Panc1 (cell line): Measurements from ENCODE around the gene JPH3. TPM values are rescaled to one million over a fixed set of nuclear protein-coding genes. Genes with fewer than 3 reads are reported as not detected.

Source experiments
- ATAC-seq: fragments of 200-7000 bp; cut with Tn5 transposase; 2 replicates; pipeline ENCODE4 v1.9.1; 2020; ENCODE audit warnings: mild to moderate bottlenecking, moderate library complexity
- BruUV-seq: library from RNA; stranded (reverse); fragments of 400-500 nt; replicated peaks from 2 replicates; lab custom pipeline; 2021; lab: Mats Ljungman, UMichigan
- CTCF ChIA-PET: fragments of 300-600 bp; sonication (Branson Sonifier 250); formaldehyde crosslinking; loops from one replicate; lab custom pipeline; 2022; ENCODE audit warnings: antibody characterized with exemption; lab: Charles Lee
- POLR2A ChIA-PET: fragments of 300-600 bp; sonication (Branson Sonifier 250); formaldehyde crosslinking; loops from one replicate; lab custom pipeline; 2022; ENCODE audit warnings: antibody characterized with exemption; lab: Charles Lee
- DNase-seq: peaks from one replicate; pipeline ENCODE4 v3.0.0-alpha.2; 2010; ENCODE audit warnings: low read depth, low spot score
- H3K27ac ChIP-seq: 2 replicates; pipeline ENCODE4 v1.5.1; 2011; ENCODE audit warnings: mild to moderate bottlenecking, low read length, inconsistent platforms
- H3K27me3 ChIP-seq: fragments of 200-500 bp; sonication (Bioruptor generic); 2 replicates; pipeline ENCODE4 v1.6.0; 2014; ENCODE audit warnings: low read length, inconsistent platforms; ENCODE audit not compliant: control insufficient read depth, insufficient read depth
- H3K36me3 ChIP-seq: fragments of 200-500 bp; sonication (Bioruptor generic); 2 replicates; pipeline ENCODE4 v1.5.1; 2014; ENCODE audit warnings: inconsistent platforms, mild to moderate bottlenecking, low read length, moderate library complexity; ENCODE audit not compliant: control insufficient read depth, insufficient read depth
- H3K4me1 ChIP-seq: 2 replicates; pipeline ENCODE4 v1.5.1; 2011; ENCODE audit warnings: inconsistent platforms, mild to moderate bottlenecking, low read length, moderate library complexity; ENCODE audit not compliant: control insufficient read depth, insufficient read depth
- H3K4me3 ChIP-seq, 2 experiments: 2 replicates each; pipeline ENCODE4 v1.5.1; 2011 to 2012; ENCODE audit warnings: low read depth in 2 of 2, low read length in 2 of 2, mild to moderate bottlenecking in 2 of 2, inconsistent platforms in 1 of 2, moderate library complexity in 1 of 2
- H3K9me3 ChIP-seq: fragments of 200-500 bp; sonication (Bioruptor generic); 2 replicates; pipeline ENCODE4 v1.5.1; 2014; ENCODE audit warnings: low read depth, mild to moderate bottlenecking, inconsistent platforms, low read length, moderate library complexity; ENCODE audit not compliant: control insufficient read depth, insufficient read depth
- POLR2AphosphoS5 ChIP-seq: IDR thresholded peaks from 2 replicates; pipeline ENCODE4 v1.6.1; 2012; ENCODE audit warnings: mild to moderate bottlenecking, low read depth, low read length, moderate library complexity
- SIN3A ChIP-seq: IDR thresholded peaks from 2 replicates; pipeline ENCODE4 v1.6.1; 2012; ENCODE audit warnings: low read depth, mild to moderate bottlenecking, low read length, moderate library complexity, borderline replicate concordance; ENCODE audit not compliant: insufficient read depth
- TCF7L2 ChIP-seq: IDR thresholded peaks from 2 replicates; pipeline ENCODE4 v1.6.1; 2011; ENCODE audit warnings: mild to moderate bottlenecking, low read depth, low read length, inconsistent platforms
- in situ Hi-C: cut with HindIII; loops from 2 replicates; pipeline ENCODE4 v1.10.0; 2016; ENCODE audit warnings: low sequenced_read_pairs, low pct_unique_long_range_greater_than_20kb
- intact Hi-C: fragments of 100-400 bp; cut with micrococcal nuclease; formaldehyde crosslinking; loops from one replicate; pipeline ENCODE4 v1.10.0; 2022; ENCODE audit not compliant: unreplicated experiment
- total RNA-seq: library from RNA; stranded (reverse); gene quantifications from one replicate; pipeline ENCODE4 v1.2.1, GENCODE V29; 2021; ENCODE audit not compliant: unreplicated experiment
- TF ChIP-seq, protein P1 (sequence below), 2 experiments: IDR thresholded peaks; 2 replicates each; pipeline ENCODE4 v1.6.1; 2011 to 2012; ENCODE audit warnings: low read depth in 2 of 2, control low read depth in 1 of 2, low read length in 1 of 2, mild to moderate bottlenecking in 1 of 2, moderate library complexity in 1 of 2; ENCODE audit not compliant: insufficient read depth in 1 of 2
- TF ChIP-seq, protein P2 (sequence below): fragments of 450-650 bp; IDR thresholded peaks from 2 replicates; pipeline ENCODE4 v1.5.1; 2017; ENCODE audit warnings: mild to moderate bottlenecking

Gene JPH3
- total RNA-seq, 1 experiment from 2014 or later, result 1.2 TPM

DNA sequence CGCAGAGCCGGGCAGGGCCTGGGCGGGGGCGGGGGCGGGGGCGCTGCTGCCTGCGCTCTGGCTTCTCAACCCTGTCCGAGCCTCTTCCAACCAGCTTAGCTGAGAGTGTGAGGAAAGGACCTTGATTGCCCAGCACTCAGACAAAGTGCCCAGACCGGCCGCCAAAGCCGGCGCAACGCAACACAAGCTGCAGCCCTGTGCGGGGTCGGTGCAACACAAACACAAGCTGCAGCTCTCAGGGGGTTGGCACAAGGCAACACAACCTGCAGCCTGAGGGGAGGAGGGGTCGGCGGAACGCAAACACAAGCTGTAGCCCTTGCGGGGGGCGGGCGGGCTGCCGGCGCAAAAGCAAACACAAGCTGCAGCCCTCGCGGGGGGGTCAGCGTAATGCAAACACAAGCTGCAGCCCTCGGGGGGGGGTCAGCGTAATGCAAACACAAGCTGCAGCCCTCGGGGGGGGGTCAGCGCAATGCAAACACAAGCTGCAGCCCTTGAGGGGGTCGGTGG lies 103.5 kb downstream of the JPH3 start:
- Histone ChIP-seq H3K27ac (no peak overlapping the region), H3K36me3 (no peaks in the 10 kb centered on the region), H3K4me3 (no peak overlapping the region), H3K27me3 (no peaks in the 10 kb centered on the region), H3K9me3 (no peaks in the 10 kb centered on the region), H3K4me1 (no peaks in the 10 kb centered on the region)
- in situ Hi-C loops, result no loop called here
- TF ChIP-seq, protein P1, sequence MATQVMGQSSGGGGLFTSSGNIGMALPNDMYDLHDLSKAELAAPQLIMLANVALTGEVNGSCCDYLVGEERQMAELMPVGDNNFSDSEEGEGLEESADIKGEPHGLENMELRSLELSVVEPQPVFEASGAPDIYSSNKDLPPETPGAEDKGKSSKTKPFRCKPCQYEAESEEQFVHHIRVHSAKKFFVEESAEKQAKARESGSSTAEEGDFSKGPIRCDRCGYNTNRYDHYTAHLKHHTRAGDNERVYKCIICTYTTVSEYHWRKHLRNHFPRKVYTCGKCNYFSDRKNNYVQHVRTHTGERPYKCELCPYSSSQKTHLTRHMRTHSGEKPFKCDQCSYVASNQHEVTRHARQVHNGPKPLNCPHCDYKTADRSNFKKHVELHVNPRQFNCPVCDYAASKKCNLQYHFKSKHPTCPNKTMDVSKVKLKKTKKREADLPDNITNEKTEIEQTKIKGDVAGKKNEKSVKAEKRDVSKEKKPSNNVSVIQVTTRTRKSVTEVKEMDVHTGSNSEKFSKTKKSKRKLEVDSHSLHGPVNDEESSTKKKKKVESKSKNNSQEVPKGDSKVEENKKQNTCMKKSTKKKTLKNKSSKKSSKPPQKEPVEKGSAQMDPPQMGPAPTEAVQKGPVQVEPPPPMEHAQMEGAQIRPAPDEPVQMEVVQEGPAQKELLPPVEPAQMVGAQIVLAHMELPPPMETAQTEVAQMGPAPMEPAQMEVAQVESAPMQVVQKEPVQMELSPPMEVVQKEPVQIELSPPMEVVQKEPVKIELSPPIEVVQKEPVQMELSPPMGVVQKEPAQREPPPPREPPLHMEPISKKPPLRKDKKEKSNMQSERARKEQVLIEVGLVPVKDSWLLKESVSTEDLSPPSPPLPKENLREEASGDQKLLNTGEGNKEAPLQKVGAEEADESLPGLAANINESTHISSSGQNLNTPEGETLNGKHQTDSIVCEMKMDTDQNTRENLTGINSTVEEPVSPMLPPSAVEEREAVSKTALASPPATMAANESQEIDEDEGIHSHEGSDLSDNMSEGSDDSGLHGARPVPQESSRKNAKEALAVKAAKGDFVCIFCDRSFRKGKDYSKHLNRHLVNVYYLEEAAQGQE (IDR thresholded peaks at IDR 0.05; ENCODE audit: insufficient read depth in 1 of 2, low read depth in 2 of 2, low read length in 1 of 2), result no peak
- TF ChIP-seq, protein P2, sequence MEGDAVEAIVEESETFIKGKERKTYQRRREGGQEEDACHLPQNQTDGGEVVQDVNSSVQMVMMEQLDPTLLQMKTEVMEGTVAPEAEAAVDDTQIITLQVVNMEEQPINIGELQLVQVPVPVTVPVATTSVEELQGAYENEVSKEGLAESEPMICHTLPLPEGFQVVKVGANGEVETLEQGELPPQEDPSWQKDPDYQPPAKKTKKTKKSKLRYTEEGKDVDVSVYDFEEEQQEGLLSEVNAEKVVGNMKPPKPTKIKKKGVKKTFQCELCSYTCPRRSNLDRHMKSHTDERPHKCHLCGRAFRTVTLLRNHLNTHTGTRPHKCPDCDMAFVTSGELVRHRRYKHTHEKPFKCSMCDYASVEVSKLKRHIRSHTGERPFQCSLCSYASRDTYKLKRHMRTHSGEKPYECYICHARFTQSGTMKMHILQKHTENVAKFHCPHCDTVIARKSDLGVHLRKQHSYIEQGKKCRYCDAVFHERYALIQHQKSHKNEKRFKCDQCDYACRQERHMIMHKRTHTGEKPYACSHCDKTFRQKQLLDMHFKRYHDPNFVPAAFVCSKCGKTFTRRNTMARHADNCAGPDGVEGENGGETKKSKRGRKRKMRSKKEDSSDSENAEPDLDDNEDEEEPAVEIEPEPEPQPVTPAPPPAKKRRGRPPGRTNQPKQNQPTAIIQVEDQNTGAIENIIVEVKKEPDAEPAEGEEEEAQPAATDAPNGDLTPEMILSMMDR, result no peak
- no peak for TF ChIP-seq POLR2AphosphoS5
- no peak for TF ChIP-seq SIN3A
- TF ChIP-seq TCF7L2, result no peak
- ATAC-seq (no peak), DNase-seq (no peak)
- no TSS peak for BruUV-seq
- intact Hi-C loops, result no loop called here
- ChIA-PET POLR2A (interaction anchor here (0.6 kb wide), 1 partner anchor 193 kb away, joined by 7 read pairs; no protein-coding TSS in a partner anchor), CTCF (no interaction called here)

DNA sequence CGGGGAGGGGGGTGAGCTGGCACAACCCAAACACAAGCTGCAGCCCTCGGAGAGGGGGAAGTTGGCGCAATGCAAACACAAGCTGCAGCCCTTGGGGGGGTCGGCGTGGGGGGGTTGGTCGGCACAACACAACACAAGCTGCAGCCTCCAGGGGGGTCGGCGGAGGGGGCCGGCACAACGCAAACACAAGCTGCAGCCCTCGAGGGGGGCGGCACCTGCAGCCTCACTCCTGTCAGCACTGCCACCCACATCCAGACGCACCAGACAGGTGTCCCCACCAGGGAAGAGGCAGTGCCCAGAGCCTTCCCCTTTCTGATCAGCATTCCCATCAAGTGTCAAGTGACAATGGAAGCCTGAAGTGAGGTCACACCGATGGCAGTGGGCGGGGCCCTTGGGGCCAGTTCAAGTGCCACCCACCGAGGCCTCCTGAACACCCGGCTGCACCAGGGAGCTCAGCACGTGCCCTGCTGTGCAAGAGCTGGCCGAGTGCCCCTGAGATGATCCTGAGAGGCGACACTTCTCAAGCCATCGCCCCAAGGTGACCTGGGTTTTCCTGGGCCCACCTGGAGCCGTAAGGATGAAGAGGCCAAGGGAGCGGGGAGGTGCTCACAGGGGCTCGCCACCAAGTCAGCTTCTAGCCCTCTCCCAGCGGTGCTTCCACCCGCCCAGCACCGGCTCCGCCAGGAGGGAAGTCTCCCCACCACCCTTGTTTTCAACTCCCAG lies 104.1 kb downstream of the JPH3 start:
- ChIA-PET POLR2A (no interaction called here), CTCF (no interaction called here)
- intact Hi-C loops (no loop called here), in situ Hi-C loops (no loop called here)
- H3K4me1 ChIP-seq, result no peaks in the 10 kb centered on the region
- no peaks in the 10 kb centered on the region for H3K27me3 ChIP-seq
- H3K36me3 ChIP-seq, result no peaks in the 10 kb centered on the region
- H3K27ac ChIP-seq, result no peak overlapping the region
- H3K9me3 ChIP-seq, result no peaks in the 10 kb centered on the region
- BruUV-seq, result no TSS peak
- H3K4me3 ChIP-seq, result no peak overlapping the region
- ATAC-seq (0 out of 2 replicates have a peak, but pooled peaks have one; percentile 6), DNase-seq (no peak)
- TF ChIP-seq, protein P2, result no peak
- TF ChIP-seq SIN3A, result no peak
- TF ChIP-seq, protein P1 (IDR thresholded peaks at IDR 0.05; ENCODE audit: insufficient read depth in 1 of 2, low read depth in 2 of 2, low read length in 1 of 2), result no peak
- TF ChIP-seq TCF7L2, result no peak
- no peak for TF ChIP-seq POLR2AphosphoS5
